ENCODE measurements around the gene CUX1.
A peak's percentile ranks its signal among the peaks of the same experiment; 100 is the strongest.

CUX1 gene

DNA sequence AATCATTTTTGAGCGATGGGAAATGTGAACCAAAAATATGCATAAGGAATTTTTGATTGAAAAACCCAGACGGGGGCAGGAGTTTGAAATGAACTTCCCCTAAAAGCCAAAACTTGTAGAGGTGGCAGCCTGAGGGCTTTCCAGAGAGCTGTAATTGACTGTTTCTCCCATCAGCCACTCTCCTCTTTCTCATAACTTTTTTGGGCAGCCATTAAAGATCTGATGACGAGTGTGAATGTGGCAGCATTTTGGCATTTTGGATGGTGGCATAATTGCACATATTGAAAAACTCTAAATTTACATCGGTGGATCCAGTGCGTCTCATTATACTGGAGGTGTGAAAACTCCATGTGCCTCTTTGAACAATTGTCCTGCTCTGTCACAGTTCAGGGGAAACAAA, 159.0 kb downstream of the CUX1 start:
- DNase-seq: no peak

DNA sequence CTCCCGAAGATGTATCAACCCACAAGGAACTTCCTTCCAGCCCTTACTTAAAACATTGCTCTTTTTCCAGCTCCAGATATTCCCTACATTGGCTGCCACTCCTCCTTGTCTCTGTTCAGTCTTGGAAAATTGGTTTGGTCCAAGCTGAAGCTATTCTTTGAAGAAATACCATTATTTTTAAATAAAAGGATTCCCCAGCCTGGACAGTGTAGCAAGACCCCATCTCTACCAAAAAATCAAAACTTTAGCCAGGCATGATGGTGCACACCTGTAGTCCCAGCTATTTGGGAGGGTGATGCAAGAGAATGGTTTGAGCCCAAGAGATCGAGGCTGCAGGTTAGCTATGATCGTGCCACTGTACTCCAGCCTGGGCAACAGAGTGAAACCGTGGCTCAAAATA, 159.8 kb downstream of the CUX1 start:
- DNase-seq: no peak

DNA sequence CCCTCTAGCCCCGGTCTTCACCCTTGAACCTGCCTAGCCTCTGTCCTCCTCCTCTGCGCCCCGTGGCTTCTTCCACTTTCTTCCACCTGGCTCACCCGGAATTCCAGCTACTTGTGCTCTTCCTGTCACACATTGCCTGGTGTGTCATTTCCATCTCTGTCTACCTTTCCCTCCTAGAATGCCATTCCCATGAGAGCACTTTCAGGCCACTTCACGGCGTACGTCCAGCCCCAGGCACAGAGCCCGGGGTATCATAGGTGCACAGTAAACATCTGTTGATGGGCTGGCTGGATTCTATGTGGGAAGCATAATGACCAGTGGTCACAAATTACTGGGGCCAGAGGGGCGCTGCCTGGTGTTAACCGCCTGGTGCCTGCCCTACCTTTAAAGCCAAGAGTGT, 161.3 kb downstream of the CUX1 start:
- DNase-seq: no peak

DNA sequence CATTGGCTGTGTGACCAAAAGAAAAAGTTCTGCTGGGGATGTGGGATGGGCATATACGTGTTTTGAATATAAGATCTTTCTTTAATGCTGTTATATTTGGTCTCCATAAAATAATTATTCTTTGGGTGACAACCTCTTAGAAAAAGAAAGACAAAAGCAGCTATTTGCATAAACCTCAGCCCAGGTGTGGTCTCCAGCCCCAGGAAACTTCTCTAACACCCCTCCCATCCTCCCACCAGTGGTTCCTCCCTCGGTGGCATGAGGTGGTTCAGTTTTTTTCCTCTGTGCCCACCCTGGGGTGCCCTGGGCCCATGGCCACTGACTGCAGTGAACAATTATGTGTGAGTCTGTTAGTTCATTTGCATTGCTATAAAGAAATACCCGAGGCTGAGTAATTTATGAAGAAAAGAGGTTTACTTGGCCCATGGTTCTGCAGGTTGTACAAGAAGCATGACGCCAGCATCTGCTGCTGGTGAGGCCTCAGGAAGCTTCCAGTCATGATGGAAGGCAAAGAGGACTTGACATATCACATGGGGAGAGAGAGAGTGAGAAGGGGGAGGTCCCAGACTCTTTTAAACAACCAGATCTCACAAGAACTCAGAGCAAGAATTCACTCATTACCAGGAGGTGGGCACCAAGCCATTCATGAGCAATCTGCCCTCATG, 165.9 kb downstream of the CUX1 start:
- no peak for DNase-seq

DNA sequence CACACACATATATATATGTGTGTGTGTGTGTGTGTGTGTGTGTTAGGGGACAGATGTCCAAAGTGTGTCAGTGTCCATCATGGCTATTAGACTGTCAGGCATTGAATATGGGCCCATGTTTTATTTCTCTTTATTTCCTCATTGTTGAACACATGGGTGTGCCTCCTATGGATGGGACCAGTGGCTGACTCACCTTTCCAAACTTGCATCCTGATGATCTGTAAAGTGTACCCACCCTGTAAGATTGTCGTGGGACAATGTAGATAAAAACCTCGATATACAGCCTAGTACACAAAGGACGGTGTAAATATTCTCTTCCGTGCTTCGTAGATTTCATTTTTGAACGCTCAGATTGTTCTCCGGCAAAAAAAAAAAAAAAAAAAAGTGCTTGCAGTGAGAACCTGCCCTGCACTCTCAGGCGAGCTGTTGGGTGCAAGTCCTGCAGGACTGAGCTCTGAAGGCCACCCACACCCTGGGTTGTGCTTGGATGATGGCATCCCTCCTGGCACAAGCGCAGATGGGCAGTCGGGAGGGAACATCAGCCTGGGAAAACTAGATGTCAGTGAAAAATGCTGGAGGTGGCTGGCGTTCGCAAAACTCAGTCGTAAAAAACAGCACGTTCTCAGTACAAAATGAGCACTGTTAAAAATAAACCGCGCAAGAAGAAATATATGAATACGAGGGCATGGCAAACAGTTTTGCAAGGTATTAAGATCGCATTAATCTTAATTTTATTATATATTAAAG, 166.9 kb downstream of the CUX1 start:
- peak in 1 of 58 donors; percentile 14 for DNase-seq

DNA sequence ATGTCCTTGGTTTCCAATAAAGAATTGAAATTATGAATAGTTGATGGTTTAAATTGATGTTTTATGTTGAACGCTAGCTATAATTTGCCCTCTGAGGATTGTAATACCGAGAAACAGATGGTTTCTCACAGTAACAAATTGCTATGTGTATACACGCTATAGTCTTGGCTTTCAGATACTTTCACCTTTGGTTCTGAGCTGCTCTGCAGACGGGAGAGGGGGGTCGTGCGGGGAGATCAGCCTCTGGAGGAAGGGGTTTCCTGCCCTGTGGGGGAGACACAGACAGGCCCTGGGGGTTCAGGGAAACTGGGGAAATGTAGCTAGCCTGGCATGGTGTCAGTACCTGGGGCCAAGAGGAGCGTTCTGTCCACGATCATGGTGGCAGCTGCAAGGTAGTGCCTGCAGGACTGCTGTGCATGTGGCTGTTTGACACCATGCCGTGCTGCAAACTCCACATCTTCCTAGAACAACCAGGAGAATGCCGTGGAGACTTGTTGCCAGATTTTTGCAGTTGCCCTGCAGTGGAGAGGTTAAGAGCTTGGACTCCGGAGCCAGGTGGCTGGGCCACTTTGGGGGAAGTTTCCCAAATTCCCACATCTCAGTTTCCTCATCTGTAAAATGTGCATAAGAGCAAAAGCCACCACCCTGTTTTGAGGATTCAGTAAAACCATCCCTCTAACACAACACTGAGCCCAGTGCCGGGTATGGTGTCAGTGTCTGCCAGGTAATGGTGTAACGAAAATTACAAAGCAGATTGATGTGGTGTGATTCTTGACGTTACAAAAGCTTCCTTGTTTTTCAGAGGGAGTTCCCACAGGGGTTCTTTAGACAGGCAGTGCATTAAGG, 167.9 kb downstream of the CUX1 start:
- no peak for DNase-seq

DNA sequence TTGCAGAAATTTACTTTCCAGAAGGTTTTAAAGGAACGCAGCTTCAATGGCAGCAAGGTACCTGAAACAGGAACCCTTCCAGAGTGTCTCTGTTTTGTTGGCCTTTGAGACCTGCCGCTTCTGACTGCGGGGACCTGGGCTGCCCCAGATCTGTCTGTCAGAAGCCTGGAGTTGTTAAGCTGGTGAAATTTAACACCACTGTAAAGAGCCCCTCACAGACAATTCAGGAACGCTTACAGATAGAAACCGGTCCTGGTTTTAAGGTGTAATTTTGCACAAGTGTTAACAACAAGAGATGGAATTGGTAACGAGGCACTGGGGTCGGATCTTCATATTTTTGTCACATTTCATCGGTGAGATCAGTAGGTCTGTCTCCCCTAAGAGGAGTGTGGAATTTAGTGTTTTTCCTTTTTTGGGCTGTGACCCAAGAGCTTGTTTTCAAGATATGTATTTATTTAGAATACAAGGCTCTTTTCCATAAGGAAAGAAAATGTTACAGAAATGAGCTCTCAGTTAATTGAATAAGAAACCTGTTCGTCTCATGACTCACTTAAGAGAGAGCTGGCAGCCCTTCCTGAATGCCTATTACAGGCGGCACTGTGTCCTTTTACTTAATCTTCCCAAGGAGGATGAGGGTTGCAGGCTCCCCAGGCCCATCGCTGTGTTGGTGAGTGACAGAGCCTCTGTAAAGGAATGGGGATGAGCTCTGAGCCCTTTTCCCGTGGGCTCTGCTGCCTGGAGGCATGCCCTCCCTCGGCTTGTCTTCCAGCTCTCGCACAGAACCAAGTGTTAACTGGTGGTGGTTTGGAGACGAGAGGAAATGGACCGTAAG, 168.7 kb downstream of the CUX1 start:
- no peak for DNase-seq

DNA sequence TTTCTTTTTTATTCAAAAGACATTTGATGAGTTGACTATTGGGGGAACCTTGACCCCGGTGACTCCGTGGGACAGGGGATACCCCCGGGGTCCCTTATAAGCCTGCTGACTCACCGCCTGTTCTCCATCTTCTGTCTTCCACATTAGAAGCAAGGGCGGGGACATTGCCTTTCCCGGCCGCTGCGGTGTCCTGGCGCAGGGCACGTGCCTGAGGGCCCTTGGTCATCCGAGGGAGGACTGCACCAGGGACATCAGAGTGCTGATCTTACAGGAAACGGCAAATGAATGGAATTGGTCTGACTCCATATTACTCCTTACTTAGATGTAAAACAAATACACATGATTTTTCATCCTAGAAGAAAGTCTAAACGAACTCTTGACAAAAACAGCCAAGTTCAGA, 170.1 kb downstream of the CUX1 start:
- DNase-seq: no peak

DNA sequence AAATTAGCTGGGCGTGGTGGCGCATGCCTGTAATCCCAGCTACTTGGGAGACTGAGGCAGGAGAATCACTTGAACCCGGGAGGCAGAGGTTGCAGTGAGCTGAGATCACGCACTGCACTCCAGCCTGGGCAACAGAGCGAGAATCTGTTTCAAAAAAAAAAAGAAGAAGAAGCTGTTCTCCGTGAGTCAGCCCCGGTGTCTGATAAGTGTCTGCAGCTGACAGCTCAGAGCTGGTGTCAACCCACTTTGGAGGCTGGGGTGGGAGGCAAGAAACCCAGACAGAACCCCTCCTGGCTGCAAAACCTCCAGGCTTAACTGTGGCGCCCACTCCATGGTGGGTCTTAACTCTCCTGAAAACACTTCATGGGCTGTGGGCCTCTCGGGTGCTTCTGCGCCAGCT, 170.6 kb downstream of the CUX1 start:
- DNase-seq: peak in 2 of 58 donors; percentile 11 to 27

DNA sequence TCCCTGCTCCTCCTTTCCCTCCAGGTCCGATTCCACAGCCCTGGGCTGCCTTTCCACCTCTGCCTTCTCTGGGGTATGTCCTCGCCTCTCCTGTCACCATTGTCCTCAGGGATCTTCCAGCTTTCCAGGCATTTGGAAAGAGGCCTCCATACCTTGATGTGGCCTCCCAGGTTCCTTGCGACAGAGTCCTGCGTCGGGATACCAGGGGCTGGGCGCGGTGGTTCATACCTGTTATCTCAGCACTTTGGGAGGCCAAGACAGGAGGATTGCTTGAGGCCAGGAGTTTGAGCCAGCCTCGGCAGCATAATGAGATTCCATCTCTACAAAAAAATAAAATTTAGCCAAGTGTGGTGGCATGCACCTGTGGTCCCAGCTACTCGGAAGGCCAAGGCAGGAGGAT, 171.1 kb downstream of the CUX1 start:
- DNase-seq: no peak

DNA sequence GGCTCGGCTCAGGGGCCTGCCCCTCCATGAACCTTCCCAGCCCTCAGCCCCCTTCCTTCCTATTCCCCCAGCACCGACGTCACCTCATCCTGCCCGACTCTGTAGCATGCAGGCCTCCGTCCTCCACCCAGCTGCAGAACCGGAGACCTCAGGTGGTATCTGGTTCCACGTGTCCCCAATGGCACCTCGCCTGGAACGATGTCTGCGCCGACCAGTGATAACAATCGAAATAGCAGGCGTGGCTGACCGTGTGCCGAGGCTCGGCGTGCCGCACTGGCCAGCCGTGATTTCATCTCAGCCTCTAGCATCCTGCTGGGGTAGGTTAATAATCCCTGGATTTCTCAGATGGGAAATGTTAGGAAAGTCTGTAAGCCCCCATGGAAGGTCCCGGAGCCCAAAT, 171.7 kb downstream of the CUX1 start:
- DNase-seq: no peak

DNA sequence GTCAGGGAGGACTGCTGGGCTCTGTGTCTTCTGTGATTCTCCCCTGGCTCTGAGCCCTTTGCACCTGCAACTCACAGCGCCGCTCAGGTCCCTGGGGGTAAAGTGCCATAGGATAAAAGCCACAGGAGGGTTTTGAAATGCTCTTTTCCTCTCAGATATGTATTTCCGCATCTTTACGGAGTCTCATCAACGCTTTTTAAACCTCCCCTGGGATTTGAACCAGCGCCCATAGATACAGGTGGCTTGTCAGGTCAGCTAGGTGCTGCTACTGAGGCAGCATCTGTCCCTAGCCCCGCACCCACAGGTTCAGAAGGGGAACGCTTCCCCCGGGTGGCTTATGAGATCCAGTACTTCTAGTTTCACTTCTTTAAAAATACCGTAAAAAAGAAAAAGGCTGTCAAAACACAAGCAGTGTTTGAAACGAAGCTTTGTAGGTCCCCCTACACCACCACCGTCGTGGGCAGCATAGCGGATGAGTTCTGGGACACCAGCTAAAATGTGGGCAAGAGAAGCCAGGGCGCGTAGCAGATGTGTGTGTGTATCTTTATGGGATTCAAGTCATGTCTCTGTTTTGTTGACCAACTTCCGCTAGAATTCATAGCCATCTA, 173.5 kb downstream of the CUX1 start:
- peak in 4 of 58 donors; percentile 8 to 35 (median 12) for DNase-seq

DNA sequence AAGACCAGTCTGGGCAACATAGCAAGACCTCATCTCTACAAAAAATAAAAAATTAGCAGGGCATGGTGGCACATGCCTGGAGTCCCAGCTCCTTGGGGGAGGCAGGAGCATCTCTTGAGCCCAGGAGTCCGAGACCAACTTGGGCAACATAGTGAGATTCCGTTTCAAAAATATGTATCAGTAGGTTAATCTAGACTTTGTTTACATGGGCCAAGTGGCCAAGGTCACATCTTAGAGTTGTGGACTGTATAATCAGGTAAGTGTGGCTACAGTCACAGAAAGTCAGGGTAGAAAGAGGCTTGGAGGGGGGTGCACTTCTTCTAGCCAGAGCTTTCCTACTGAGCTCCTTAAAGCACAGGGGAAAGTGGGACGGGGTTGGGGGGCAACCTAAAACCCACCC, 174.4 kb downstream of the CUX1 start:
- no peak for DNase-seq

DNA sequence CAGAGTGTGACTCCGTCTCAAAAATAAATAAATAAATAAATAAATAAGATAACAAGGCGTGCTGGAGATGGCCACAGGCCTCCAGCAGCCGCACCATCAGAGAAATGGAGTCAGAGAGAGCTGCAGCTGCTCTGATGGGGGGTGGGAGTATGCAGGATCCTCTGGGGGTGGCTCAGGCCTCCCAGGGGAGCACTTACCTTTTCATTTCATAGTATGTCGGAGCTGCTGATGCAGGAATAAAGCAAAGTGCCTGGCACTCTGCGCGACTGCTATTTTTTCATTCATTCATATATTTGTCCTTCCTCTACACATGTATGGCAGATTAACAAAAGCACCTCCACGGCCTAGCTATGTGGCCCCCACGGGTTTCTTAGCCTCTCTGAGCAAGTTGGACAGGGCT, 175.9 kb downstream of the CUX1 start:
- no peak for DNase-seq

DNA sequence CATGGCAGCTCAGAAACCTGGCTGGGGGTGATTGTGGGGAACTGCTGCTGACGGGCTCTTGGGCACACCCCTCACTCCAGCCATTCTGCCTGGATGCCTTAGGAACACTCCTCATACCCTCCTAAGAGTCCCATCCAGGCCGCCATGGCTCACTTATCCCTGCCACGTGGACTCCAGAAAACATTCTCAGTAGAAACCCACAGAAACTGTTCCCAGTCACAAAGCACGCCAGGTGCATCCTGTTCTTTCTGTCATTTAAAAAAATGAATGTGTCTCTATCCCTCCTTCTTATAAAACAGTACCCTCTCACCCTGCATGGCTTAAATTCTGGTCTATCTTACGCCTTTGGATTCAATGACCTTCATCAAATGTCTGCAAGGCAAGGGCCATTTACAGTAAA, 177.7 kb downstream of the CUX1 start:
- DNase-seq: no peak

DNA sequence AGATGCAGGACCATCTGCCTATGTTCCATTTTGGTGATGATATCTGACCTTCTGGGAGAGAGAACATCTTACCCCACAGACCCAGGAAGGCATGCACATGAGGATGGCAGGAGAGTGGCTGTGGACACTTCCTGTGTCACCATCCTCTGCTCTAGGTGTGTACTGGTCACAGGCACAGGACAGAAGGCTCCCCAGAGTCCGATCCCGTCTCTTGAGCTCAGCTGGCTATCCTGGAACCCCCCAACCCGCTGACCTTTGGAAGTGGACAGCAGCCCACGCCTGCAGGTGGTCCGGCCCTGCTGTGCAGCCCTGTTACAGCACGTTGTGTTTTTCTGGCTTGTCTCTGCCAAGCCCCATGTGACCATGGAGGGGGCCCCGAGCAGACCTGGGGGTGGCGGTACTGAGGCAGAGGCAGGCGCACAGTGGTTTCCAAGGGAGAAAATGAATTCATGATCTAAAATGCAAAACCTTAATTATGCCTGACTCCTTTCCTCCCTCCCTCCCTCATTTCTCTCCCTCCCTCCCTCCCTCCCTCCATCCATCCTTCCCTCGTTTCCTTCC, 178.8 kb downstream of the CUX1 start:
- peak in 2 of 58 donors; percentile 10 to 23 for DNase-seq

DNA sequence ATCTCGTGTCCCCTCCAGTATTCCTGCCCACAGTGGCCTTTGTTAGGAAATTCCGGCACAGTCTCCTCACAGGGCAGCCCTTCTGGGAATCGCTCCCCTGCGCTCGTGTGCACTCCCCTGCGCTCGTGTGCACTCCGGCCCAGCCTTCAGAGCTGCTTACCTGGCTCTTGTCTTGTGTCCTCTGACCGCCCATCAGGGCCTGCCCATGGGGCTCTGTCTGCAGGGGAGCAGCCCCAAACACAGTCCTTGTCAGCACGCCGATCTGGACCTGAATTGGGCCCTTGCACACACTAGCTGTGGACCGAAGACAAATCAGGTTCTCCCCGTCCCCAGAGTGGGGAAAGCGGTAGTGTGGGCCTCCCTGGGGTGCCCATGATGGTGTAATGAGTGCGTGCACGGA, 179.4 kb downstream of the CUX1 start:
- DNase-seq: no peak

DNA sequence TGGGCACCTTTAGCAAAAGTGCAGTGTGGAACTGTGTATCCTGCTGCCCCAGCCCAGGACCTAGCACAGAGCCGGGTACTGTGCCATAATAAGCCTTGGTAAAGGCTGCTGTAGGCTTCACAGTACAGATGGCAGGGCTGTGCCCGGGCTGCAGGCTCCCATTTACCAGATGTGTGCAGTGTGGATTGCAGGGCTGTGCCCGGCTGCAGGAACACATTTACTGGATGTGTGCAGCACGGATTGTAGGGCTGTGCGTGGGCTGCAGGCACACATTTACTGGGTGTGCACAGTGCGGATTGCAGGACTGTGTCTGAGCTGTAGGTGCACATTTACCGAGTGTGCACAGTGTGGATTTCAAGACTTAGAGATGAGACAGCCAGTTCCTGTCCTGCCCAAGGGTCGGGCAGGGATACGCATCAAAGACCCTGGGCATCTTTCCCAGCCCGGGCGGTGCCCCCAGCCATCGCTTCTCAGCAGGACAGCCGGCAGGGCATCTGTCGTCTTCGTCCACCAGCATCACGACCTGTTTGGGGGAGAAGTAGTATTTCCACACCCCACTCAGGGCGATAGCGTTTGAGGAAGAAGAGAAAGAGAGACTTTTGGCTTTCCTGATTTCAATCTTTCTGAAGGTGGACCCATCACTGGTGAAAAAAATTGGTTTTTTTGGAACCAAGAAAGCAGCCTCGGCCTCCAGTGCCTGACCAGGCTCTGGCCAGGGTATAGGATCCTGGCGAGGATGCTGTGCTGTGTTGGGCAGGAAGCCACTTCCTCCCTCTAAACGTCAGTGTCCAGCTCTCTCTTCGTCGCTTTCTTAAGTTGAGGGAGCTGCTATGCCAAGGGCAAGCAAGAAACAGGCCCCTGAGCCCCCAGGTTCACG, 180.8 kb downstream of the CUX1 start:
- DNase-seq: no peak

DNA sequence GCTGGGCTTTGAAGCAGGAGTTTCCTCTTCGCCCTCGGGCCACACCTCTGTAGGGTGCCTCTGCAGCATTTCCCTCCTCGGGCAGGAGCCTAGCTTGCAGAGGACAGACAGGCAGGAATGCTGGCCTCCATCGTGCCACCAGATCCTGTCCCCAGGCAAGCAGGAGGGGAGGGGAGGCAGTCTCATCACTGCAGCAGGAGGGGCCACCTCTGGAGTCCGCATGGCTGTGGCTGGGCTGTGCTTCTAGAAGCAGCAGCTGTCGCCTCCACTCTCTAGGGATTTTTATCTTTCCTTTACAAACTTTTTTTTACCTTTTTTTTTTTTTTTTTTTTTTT, 181.4 kb downstream of the CUX1 start:
- no peak for DNase-seq

DNA sequence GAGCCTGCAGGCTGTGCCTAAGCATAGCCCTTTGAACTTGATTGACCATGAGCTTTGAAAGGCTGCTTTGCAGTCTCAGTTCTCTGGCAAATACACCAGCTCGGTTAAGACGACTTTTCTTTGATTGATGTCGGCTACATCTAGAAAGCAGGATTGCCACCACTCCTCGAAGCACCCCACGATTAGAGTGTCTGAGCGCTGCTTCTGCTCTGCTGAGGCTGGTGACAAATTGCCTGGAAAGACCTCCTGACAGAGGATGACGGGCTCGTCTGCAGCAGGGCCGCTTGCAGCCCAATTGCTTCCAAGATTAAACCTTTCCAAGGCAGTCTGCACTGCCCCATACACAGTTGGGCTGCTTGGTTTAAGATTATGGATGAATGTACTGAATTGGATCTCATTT, 182.0 kb downstream of the CUX1 start:
- no peak for DNase-seq
